ENCODE measurements around the gene DNAJC30.
"Not testable (repeated sequence)": the region's sequence is repeated elsewhere in the genome, so short reads cannot be mapped to it uniquely, and the experiment has no call there.

DNAJC30 gene

DNA sequence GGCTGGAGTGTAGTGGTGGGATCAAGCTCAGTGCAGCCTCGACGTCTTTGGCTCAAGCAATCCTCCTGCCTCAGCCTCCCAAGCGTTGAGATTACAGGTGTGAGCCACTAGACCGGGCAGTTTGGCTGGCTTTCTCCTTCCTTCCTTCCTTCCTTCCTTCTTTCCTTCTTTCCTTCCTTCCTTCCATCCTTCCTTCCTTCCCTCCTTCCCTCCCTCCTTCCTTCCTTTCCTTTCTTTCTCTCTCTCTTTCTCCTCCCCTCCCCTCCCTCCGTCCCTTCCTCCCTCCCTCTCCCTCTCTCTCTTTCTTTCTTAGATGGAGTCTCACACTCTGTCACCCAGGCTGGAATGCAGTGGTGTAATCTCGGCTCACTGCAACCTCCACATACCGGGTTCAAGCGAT, 23.3 kb downstream of the DNAJC30 start:
- no peak overlapping the region for H4K5ac ChIP-seq (ENCODE audit: low read length)
- H3K9ac ChIP-seq (ENCODE audit: low read length) = no peak overlapping the region
- WGBS (ENCODE audit: extremely low coverage, insufficient coverage, low lambda C conversion rate) = no CpG with 5 or more reads among the region's 8 CpGs
- DNase-seq = no peak
- H2BK120ac ChIP-seq (ENCODE audit: low read depth, low read length) = no peak overlapping the region
- H3K18ac ChIP-seq (ENCODE audit: low read length) = no peak overlapping the region
- no peak overlapping the region for H3K4me3 ChIP-seq (ENCODE audit: low read length)
- H3K56ac ChIP-seq (ENCODE audit: low read length) = no peak overlapping the region
- no peak overlapping the region for H2BK5ac ChIP-seq (ENCODE audit: low read length)
- no peak overlapping the region for H2BK15ac ChIP-seq (replicated peaks; ENCODE audit: low read depth)
- no peak overlapping the region for H2AK5ac ChIP-seq (ENCODE audit: low read length)
- no peak overlapping the region for H3K4ac ChIP-seq (ENCODE audit: low read depth, low read length)
- no peaks in the 10 kb centered on the region for H3K27me3 ChIP-seq (ENCODE audit: insufficient read depth, low read length, poor library complexity)
- no peak overlapping the region for H3K23ac ChIP-seq (ENCODE audit: low read length)
- no peak overlapping the region for H3K4me2 ChIP-seq (ENCODE audit: low read length)
- no peaks in the 10 kb centered on the region for H3K79me2 ChIP-seq (ENCODE audit: control insufficient read depth, insufficient read depth, low read length)
- H3K36me3 ChIP-seq (ENCODE audit: control insufficient read depth, insufficient read depth, low read length) = no peaks in the 10 kb centered on the region
- H3K4me1 ChIP-seq (ENCODE audit: control insufficient read depth, low read depth, low read length) = no peaks in the 10 kb centered on the region
- H3K27ac ChIP-seq (ENCODE audit: low read depth, low read length) = no peak overlapping the region
- no peak overlapping the region for H4K8ac ChIP-seq (ENCODE audit: low read depth, low read length)
- no peaks in the 10 kb centered on the region for H3K79me1 ChIP-seq (ENCODE audit: low read length)

DNA sequence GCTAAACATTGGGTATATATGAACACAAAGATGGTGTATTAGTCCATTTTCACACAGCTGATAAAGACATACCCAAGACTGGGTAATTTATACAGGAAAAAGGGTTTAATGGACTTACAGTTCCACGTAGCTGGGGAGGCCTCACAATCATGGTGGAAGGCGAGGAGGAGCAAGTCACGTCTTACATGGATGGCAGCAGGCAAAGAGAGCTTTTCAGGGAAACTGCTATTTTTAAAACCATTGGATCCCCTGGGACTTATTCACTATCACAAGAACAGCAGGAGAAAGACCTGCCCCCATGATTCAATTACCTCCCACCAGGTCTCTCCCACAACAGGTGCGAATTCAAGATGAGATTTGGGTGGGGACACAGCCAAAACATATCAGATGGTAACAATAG, 27.9 kb downstream of the DNAJC30 start:
- not testable (repeated sequence) for H2BK5ac ChIP-seq (ENCODE audit: low read length); H2BK15ac ChIP-seq (replicated peaks; ENCODE audit: low read depth); H3K18ac ChIP-seq (ENCODE audit: low read length); DNase-seq; H3K36me3 ChIP-seq (ENCODE audit: control insufficient read depth, insufficient read depth, low read length); H3K79me2 ChIP-seq (ENCODE audit: control insufficient read depth, insufficient read depth, low read length); H3K27me3 ChIP-seq (ENCODE audit: insufficient read depth, low read length, poor library complexity); H3K4ac ChIP-seq (ENCODE audit: low read depth, low read length); H4K8ac ChIP-seq (ENCODE audit: low read depth, low read length); H3K9ac ChIP-seq (ENCODE audit: low read length); H3K23ac ChIP-seq (ENCODE audit: low read length); H3K4me2 ChIP-seq (ENCODE audit: low read length); H2AK5ac ChIP-seq (ENCODE audit: low read length); H3K4me3 ChIP-seq (ENCODE audit: low read length); H4K5ac ChIP-seq (ENCODE audit: low read length); H3K4me1 ChIP-seq (ENCODE audit: control insufficient read depth, low read depth, low read length); H3K56ac ChIP-seq (ENCODE audit: low read length); H3K79me1 ChIP-seq (ENCODE audit: low read length); H2BK120ac ChIP-seq (ENCODE audit: low read depth, low read length); H3K27ac ChIP-seq (ENCODE audit: low read depth, low read length)
- WGBS (ENCODE audit: extremely low coverage, insufficient coverage, low lambda C conversion rate) = no CpG with 5 or more reads among the region's 4 CpGs

DNA sequence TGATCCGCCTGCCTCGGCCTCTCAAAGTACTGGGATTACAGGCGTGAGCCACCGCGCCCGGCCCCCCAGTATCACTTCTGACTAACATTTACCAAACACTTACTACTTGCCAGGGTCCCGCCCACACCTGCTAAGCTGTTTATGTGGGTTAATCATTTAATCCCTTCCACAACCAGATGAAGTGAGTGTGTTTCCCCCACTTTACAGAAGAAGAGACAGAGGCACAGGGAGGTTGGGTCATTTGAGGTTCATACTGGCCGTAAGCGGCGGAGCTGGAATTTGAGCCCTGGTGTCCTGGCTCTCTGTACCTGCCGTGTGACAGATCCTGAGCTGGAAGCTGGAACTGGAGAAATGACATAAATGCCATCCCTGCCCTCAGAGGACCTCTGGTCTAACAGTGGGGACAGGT, 30.7 kb downstream of the DNAJC30 start:
- H3K36me3 ChIP-seq (ENCODE audit: control insufficient read depth, insufficient read depth, low read length) = no peaks in the 10 kb centered on the region
- no CpG with 5 or more reads among the region's 11 CpGs for WGBS (ENCODE audit: extremely low coverage, insufficient coverage, low lambda C conversion rate)
- no peak overlapping the region for H3K23ac ChIP-seq (ENCODE audit: low read length)
- H3K56ac ChIP-seq (ENCODE audit: low read length) = no peak overlapping the region
- H3K79me1 ChIP-seq (ENCODE audit: low read length) = no peaks in the 10 kb centered on the region
- peaks cover 3% of the 10 kb centered on the region for H3K27me3 ChIP-seq (ENCODE audit: insufficient read depth, low read length, poor library complexity)
- H3K79me2 ChIP-seq (ENCODE audit: control insufficient read depth, insufficient read depth, low read length) = no peaks in the 10 kb centered on the region
- no peak overlapping the region for H3K9ac ChIP-seq (ENCODE audit: low read length)
- no peak overlapping the region for H2BK5ac ChIP-seq (ENCODE audit: low read length)
- no peak overlapping the region for H4K5ac ChIP-seq (ENCODE audit: low read length)
- no peak overlapping the region for H2BK120ac ChIP-seq (ENCODE audit: low read depth, low read length)
- H3K18ac ChIP-seq (ENCODE audit: low read length) = no peak overlapping the region
- H3K4me3 ChIP-seq (ENCODE audit: low read length) = no peak overlapping the region
- no peak for DNase-seq
- H3K4me1 ChIP-seq (ENCODE audit: control insufficient read depth, low read depth, low read length) = no peaks in the 10 kb centered on the region
- no peak overlapping the region for H4K8ac ChIP-seq (ENCODE audit: low read depth, low read length)
- no peak overlapping the region for H3K4me2 ChIP-seq (ENCODE audit: low read length)
- no peak overlapping the region for H3K27ac ChIP-seq (ENCODE audit: low read depth, low read length)
- no peak overlapping the region for H2BK15ac ChIP-seq (replicated peaks; ENCODE audit: low read depth)
- no peak overlapping the region for H3K4ac ChIP-seq (ENCODE audit: low read depth, low read length)
- H2AK5ac ChIP-seq (ENCODE audit: low read length) = no peak overlapping the region

DNA sequence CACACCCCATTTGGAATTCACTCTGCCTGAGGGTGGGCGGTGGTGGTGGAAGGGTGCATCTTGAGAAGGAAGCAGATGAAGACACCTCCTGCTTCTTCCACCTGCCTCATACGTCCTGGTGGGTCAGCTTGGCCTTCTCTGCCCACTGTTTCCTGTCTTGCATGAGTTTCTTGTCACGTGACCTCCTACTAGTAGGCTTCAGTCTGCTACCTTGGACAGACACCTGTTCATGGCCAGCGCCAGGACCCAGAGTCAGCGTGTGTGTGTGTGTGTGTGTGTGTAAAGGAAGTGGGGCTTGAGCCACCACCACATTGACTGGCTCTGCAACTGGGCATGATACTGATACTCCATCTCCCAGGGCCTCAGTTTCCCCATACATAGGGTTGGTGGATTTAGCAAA, 32.7 kb downstream of the DNAJC30 start:
- H2BK5ac ChIP-seq (ENCODE audit: low read length) = no peak overlapping the region
- H2BK15ac ChIP-seq (replicated peaks; ENCODE audit: low read depth) = no peak overlapping the region
- no peak overlapping the region for H3K4ac ChIP-seq (ENCODE audit: low read depth, low read length)
- H3K9ac ChIP-seq (ENCODE audit: low read length) = no peak overlapping the region
- WGBS (ENCODE audit: extremely low coverage, insufficient coverage, low lambda C conversion rate) = no CpG with 5 or more reads among the region's 5 CpGs
- no peak overlapping the region for H2AK5ac ChIP-seq (ENCODE audit: low read length)
- no peak overlapping the region for H3K56ac ChIP-seq (ENCODE audit: low read length)
- H3K36me3 ChIP-seq (ENCODE audit: control insufficient read depth, insufficient read depth, low read length) = no peaks in the 10 kb centered on the region
- H3K27me3 ChIP-seq (ENCODE audit: insufficient read depth, low read length, poor library complexity) = peaks cover 3% of the 10 kb centered on the region
- H3K4me1 ChIP-seq (ENCODE audit: control insufficient read depth, low read depth, low read length) = no peaks in the 10 kb centered on the region
- no peak overlapping the region for H3K23ac ChIP-seq (ENCODE audit: low read length)
- H3K27ac ChIP-seq (ENCODE audit: low read depth, low read length) = no peak overlapping the region
- H3K79me1 ChIP-seq (ENCODE audit: low read length) = no peaks in the 10 kb centered on the region
- no peak overlapping the region for H4K5ac ChIP-seq (ENCODE audit: low read length)
- no peak overlapping the region for H2BK120ac ChIP-seq (ENCODE audit: low read depth, low read length)
- H3K79me2 ChIP-seq (ENCODE audit: control insufficient read depth, insufficient read depth, low read length) = no peaks in the 10 kb centered on the region
- no peak overlapping the region for H3K18ac ChIP-seq (ENCODE audit: low read length)
- no peak for DNase-seq
- H3K4me3 ChIP-seq (ENCODE audit: low read length) = no peak overlapping the region
- H4K8ac ChIP-seq (ENCODE audit: low read depth, low read length) = no peak overlapping the region
- H3K4me2 ChIP-seq (ENCODE audit: low read length) = no peak overlapping the region

DNA sequence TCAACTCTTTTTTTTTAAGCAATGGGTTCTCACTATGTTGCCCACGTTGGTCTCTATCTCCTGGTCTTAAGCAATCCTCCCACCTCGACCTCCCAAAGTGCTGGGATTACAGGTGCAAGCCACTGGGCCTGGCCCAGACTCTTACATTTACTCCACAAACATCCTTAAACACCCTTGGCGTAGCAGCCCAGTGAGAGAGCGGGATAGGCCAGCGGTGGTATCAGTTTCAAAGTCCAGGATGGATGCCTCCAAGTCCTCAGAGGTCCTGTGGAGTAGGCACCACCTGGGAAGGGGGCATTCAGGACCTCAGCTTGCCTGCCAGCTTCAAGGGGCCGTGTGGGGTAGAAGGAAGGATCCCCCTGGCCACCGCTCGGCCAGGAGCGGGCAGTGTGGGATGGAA, 33.7 kb downstream of the DNAJC30 start:
- Histone ChIP-seq H3K36me3 (ENCODE audit: control insufficient read depth, insufficient read depth, low read length) (no peaks in the 10 kb centered on the region), H3K18ac (ENCODE audit: low read length) (no peak overlapping the region), H4K5ac (ENCODE audit: low read length) (no peak overlapping the region), H3K27me3 (ENCODE audit: insufficient read depth, low read length, poor library complexity) (peaks cover 3% of the 10 kb centered on the region), H3K56ac (ENCODE audit: low read length) (no peak overlapping the region), H3K79me1 (ENCODE audit: low read length) (no peaks in the 10 kb centered on the region), H3K4me1 (ENCODE audit: control insufficient read depth, low read depth, low read length) (no peaks in the 10 kb centered on the region), H3K27ac (ENCODE audit: low read depth, low read length) (no peak overlapping the region), H4K8ac (ENCODE audit: low read depth, low read length) (no peak overlapping the region), H3K4me3 (ENCODE audit: low read length) (no peak overlapping the region), H3K9ac (ENCODE audit: low read length) (no peak overlapping the region), H2BK5ac (ENCODE audit: low read length) (no peak overlapping the region), H3K79me2 (ENCODE audit: control insufficient read depth, insufficient read depth, low read length) (no peaks in the 10 kb centered on the region), H2AK5ac (ENCODE audit: low read length) (no peak overlapping the region), H2BK15ac (replicated peaks; ENCODE audit: low read depth) (no peak overlapping the region), H3K23ac (ENCODE audit: low read length) (no peak overlapping the region), H2BK120ac (ENCODE audit: low read depth, low read length) (no peak overlapping the region), H3K4me2 (ENCODE audit: low read length) (no peak overlapping the region), H3K4ac (ENCODE audit: low read depth, low read length) (no peak overlapping the region)
- WGBS (ENCODE audit: extremely low coverage, insufficient coverage, low lambda C conversion rate) = no CpG with 5 or more reads among the region's 9 CpGs
- DNase-seq = no peak

DNA sequence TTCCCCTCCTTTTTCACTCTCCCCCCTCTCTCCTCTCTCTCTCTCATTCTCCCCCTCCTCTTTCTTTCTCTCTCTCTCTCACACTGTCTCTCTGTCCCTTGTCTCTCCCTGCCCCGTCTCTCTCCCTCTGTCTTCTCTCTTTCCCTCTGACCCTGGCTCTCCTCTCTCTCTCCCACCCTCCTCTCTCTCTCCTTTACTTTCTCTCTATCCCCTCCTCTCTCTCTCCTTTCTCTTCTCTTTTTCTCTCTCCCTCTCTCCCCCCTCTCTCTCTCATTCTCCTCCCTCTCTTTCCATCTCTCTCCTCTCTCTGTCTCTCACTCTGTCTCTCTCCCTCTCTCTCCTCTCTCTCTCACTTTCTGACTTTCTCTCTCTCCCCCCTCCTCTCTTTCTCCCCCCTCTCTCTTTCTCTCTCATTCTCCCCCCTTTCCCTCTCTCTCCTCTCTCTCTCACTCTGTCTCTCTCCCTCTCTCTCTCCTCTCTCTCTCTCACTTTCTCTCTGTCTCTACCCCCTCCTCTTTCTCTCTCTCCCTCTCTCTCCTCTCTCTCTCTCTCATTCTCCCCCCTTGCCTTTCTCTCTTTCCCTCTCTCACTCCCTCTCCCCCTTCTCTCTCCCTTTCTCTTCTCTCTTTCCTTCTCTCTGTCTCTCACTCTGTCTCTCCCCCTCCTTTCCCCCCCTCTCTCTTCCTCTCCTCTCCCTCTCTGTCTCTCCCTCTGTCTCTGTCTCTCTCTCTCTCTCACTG, 34.5 kb downstream of the DNAJC30 start:
- H3K79me1 ChIP-seq (ENCODE audit: low read length) = no peaks in the 10 kb centered on the region
- H2BK5ac ChIP-seq (ENCODE audit: low read length) = no peak overlapping the region
- H3K56ac ChIP-seq (ENCODE audit: low read length) = no peak overlapping the region
- no peak overlapping the region for H3K4me2 ChIP-seq (ENCODE audit: low read length)
- peaks cover 3% of the 10 kb centered on the region for H3K27me3 ChIP-seq (ENCODE audit: insufficient read depth, low read length, poor library complexity)
- no peak overlapping the region for H2AK5ac ChIP-seq (ENCODE audit: low read length)
- H3K9ac ChIP-seq (ENCODE audit: low read length) = no peak overlapping the region
- no peak overlapping the region for H3K4me3 ChIP-seq (ENCODE audit: low read length)
- no peak overlapping the region for H2BK15ac ChIP-seq (replicated peaks; ENCODE audit: low read depth)
- no peak for DNase-seq
- H3K4ac ChIP-seq (ENCODE audit: low read depth, low read length) = no peak overlapping the region
- no peaks in the 10 kb centered on the region for H3K79me2 ChIP-seq (ENCODE audit: control insufficient read depth, insufficient read depth, low read length)
- H3K18ac ChIP-seq (ENCODE audit: low read length) = no peak overlapping the region
- no peak overlapping the region for H4K8ac ChIP-seq (ENCODE audit: low read depth, low read length)
- no peak overlapping the region for H3K27ac ChIP-seq (ENCODE audit: low read depth, low read length)
- H4K5ac ChIP-seq (ENCODE audit: low read length) = no peak overlapping the region
- H3K23ac ChIP-seq (ENCODE audit: low read length) = no peak overlapping the region
- H3K36me3 ChIP-seq (ENCODE audit: control insufficient read depth, insufficient read depth, low read length) = no peaks in the 10 kb centered on the region
- H3K4me1 ChIP-seq (ENCODE audit: control insufficient read depth, low read depth, low read length) = no peaks in the 10 kb centered on the region
- H2BK120ac ChIP-seq (ENCODE audit: low read depth, low read length) = no peak overlapping the region
- WGBS (ENCODE audit: extremely low coverage, insufficient coverage, low lambda C conversion rate) = no CpG with 5 or more reads among the region's 1 CpG

Measured in mesendoderm (in vitro differentiated cells).